A549 (cell line): ENCODE results near the gene KCNN1.

ENCODE experiments used
- CBX2 ChIP-seq: fragments of 200-600 bp; sonication (generic); IDR thresholded peaks from 2 replicates; pipeline ENCODE4 v1.6.1; 2016; ENCODE audit warnings: low read depth, mild to moderate bottlenecking, borderline replicate concordance
- EHMT2 ChIP-seq: fragments of 200-600 bp; sonication (generic); IDR thresholded peaks from 2 replicates; pipeline ENCODE4 v1.6.1; 2016; ENCODE audit warnings: antibody characterized with exemption, low read depth, mild to moderate bottlenecking, moderate library complexity
- ELK1 ChIP-seq: fragments of 150-350 bp; IDR thresholded peaks from 2 replicates; pipeline ENCODE4 v1.6.1; 2014; ENCODE audit warnings: low read depth, mild to moderate bottlenecking, low read length
- HMGXB4 ChIP-seq: fragments of 250-450 bp; sonication (Bioruptor Pico); IDR thresholded peaks from 2 replicates; pipeline ENCODE4 v1.5.0; 2021; ENCODE audit warnings: mild to moderate bottlenecking, moderate library complexity, borderline replicate concordance
- MAFK ChIP-seq: fragments of 450-650 bp; IDR thresholded peaks from 2 replicates; pipeline ENCODE4 v1.6.1; 2014; ENCODE audit not compliant: partially characterized antibody
- MAX ChIP-seq: IDR thresholded peaks from 2 replicates; pipeline ENCODE4 v1.6.1; 2012
- MAZ ChIP-seq: fragments of 150-350 bp; IDR thresholded peaks from 2 replicates; pipeline ENCODE4 v1.6.1; 2014; ENCODE audit warnings: antibody characterized with exemption, low read depth, low read length, borderline replicate concordance
- PBX3 ChIP-seq: IDR thresholded peaks from 2 replicates; pipeline ENCODE4 v1.6.1; 2012
- POLR2A ChIP-seq: IDR thresholded peaks from 2 replicates; pipeline ENCODE4 v1.6.1; 2012; ENCODE audit warnings: mild to moderate bottlenecking, low read length
- POLR2AphosphoS2 ChIP-seq: conservative IDR thresholded peaks from 2 replicates; pipeline ENCODE4 v1.6.1; 2012; ENCODE audit warnings: low read length, improper control_type of control experiment, inconsistent platforms
- SMC3 ChIP-seq: fragments of >200 bp; sonication (Bioruptor Twin); formaldehyde crosslinking; IDR thresholded peaks from 3 replicates; pipeline ENCODE4 v1.6.1; 2018; ENCODE audit warnings: inconsistent platforms
- ZSCAN20 ChIP-seq: fragments of 250-450 bp; sonication (Bioruptor Pico); IDR thresholded peaks from 2 replicates; pipeline ENCODE4 v1.8.0; 2022; ENCODE audit warnings: mild to moderate bottlenecking, moderate library complexity
- TF ChIP-seq, protein P1 (sequence below): fragments of >200 bp; sonication (Bioruptor Twin); formaldehyde crosslinking; IDR thresholded peaks from 3 replicates; pipeline ENCODE4 v1.5.1; 2016

GRCh38 chr19:17943274-17944221 lies 23.4 kb upstream of the KCNN1 start:
- TF ChIP-seq, protein P1, sequence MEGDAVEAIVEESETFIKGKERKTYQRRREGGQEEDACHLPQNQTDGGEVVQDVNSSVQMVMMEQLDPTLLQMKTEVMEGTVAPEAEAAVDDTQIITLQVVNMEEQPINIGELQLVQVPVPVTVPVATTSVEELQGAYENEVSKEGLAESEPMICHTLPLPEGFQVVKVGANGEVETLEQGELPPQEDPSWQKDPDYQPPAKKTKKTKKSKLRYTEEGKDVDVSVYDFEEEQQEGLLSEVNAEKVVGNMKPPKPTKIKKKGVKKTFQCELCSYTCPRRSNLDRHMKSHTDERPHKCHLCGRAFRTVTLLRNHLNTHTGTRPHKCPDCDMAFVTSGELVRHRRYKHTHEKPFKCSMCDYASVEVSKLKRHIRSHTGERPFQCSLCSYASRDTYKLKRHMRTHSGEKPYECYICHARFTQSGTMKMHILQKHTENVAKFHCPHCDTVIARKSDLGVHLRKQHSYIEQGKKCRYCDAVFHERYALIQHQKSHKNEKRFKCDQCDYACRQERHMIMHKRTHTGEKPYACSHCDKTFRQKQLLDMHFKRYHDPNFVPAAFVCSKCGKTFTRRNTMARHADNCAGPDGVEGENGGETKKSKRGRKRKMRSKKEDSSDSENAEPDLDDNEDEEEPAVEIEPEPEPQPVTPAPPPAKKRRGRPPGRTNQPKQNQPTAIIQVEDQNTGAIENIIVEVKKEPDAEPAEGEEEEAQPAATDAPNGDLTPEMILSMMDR = no peak
- TF ChIP-seq ELK1 = no peak
- no peak for TF ChIP-seq ZSCAN20
- TF ChIP-seq EHMT2 = no peak
- TF ChIP-seq HMGXB4 (CRISPR knock-in tag) = no peak
- no peak for TF ChIP-seq MAX
- no peak for TF ChIP-seq POLR2AphosphoS2
- TF ChIP-seq PBX3 = no peak
- TF ChIP-seq SMC3 = no peak
- TF ChIP-seq MAFK = no peak
- no peak for TF ChIP-seq MAZ
- no peak for TF ChIP-seq CBX2
- TF ChIP-seq POLR2A = no peak
